ENCODE data around the gene VPS26B. TPM values are rescaled to one million over a fixed set of nuclear protein-coding genes. Genes with fewer than 3 reads are reported as not detected.

VPS26B gene
- total and polyA plus RNA-seq, 3 experiments from 2014 or later, result 36.6 to 73.5 (median 36.7) TPM

DNA sequence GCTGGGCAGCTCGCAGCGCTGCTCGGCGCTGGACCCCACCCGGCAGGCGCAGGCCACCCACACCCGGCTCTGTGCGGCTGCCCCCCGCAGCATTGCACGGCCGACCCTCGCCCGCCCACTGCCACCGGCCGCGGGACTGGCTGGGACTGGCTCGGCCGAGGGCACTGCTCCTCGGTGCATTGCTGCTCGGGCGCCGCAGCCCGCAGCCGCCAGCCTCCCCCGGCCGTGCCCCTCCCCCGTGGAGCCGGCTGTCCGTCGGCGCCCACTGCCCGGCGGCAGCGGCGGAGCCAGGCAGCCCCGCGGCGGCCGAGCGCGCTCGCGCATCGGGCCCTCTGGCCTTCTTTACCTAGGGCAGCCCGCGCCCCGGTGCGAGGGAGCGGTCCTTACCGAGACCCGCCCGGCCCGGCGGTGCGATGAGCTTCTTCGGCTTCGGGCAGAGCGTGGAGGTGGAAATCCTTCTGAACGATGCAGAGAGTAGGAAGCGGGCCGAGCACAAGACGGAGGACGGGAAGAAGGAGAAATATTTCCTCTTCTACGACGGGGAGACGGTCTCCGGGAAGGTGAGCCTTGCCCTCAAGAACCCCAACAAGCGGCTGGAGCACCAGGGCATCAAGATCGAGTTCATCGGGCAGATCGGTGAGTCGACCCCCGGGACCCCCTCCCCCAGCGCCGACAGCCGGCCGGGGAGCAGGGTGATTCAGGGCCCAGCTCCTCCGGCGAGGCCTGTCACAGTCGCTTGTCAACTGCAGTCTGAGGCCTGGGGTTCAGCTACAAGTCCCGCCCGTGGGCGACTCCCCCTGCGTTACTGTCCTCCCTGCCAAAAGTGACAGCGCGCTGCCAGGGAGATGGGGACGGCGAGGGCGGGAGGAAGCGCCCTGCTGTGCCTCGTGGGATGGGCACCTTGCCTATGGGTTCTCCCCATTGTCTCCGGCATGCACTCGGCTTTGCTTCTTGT, 516 bp downstream of the VPS26B start:
- Mint-ChIP-seq H3K27me3 (peaks cover 0 to 5% of the 10 kb centered on the region in 2 donors), H3K9me3 (no peaks in the 10 kb centered on the region), H3K27ac (peak overlapping the region; percentile 80 to 99 (median 94)), H3K4me3 (peak overlapping the region; percentile 91 to 99 (median 97)), H3K36me3 (peaks cover 0 to 26% (median 7%) of the 10 kb centered on the region in 3 donors), H3K4me1 (peaks cover 67 to 76% (median 76%) of the 10 kb centered on the region in 3 donors)
- Histone ChIP-seq H3K27me3 (ENCODE audit: insufficient read depth, low read length, poor library complexity, severe bottlenecking) (no peaks in the 10 kb centered on the region), H3K4me1 (ENCODE audit: insufficient read depth, low read length) (peaks cover 50% of the 10 kb centered on the region), H3K27ac (ENCODE audit: low read depth, low read length) (peak overlapping the region; percentile 55), H3K36me3 (ENCODE audit: insufficient read depth, low read length) (no peaks in the 10 kb centered on the region), H3K9me3 (ENCODE audit: low read length) (no peaks in the 10 kb centered on the region), H3K4me3 (ENCODE audit: low read length) (peak overlapping the region; percentile 87)
- POLR2A ChIA-PET, result interaction anchor here (0.7 to 2.9 kb wide), 6 partner anchors 20 to 277 kb away, joined by 3 to 36 read pairs (median 8); partner anchors contain the start of genes ACAD8, GLB1L3 and THYN1
- DNase-seq, result peak; percentile 27 to 68 (median 33)
- CTCF ChIA-PET, result interaction anchor here (0.8 to 3.7 kb wide), 10 partner anchors 14 to 51 kb away, joined by 3 to 24 read pairs (median 6); partner anchors contain the start of genes ACAD8, GLB1L3 and THYN1

DNA sequence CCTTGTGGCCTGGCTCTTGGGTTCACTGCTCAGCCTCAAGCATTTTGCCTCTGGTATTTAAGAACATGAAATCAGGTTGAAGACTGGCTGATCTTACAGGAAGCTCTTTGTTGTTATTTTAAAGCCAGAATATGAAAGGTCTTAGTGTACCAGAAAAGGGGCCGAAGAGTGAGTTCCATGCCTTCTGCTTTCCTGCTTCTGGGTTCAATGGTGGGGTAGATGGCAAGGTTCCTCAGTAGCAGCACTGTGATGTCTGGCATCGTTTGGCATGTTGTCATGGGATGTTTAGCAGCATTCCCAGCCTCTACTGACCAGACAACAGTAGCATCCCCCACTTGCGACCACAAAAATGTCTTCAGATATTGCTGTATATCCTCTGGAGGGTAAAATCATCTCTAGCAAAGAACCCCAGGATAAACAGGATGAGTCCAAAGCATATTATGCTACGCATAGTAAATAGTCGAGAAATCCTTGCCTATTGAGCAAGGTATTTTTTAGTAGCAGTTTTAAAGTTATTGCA, 2.4 kb downstream of the VPS26B start:
- Mint-ChIP-seq H3K4me1 (peaks cover 76 to 86% (median 78%) of the 10 kb centered on the region in 3 donors), H3K36me3 (peaks cover 0 to 29% (median 5%) of the 10 kb centered on the region in 3 donors), H3K27me3 (peaks cover 0 to 5% of the 10 kb centered on the region in 2 donors), H3K4me3 (peak overlapping the region; percentile 66 to 98 (median 95)), H3K9me3 (no peaks in the 10 kb centered on the region), H3K27ac (peak overlapping the region in 4 of 8 donors; percentile 32 to 68 (median 60))
- DNase-seq, result no peak
- Histone ChIP-seq H3K27ac (ENCODE audit: low read depth, low read length) (no peak overlapping the region), H3K36me3 (ENCODE audit: insufficient read depth, low read length) (no peaks in the 10 kb centered on the region), H3K4me3 (ENCODE audit: low read length) (no peak overlapping the region), H3K27me3 (ENCODE audit: insufficient read depth, low read length, poor library complexity, severe bottlenecking) (no peaks in the 10 kb centered on the region), H3K4me1 (ENCODE audit: insufficient read depth, low read length) (peaks cover 63% of the 10 kb centered on the region), H3K9me3 (ENCODE audit: low read length) (no peaks in the 10 kb centered on the region)
- POLR2A ChIA-PET, result no interaction called here
- CTCF ChIA-PET, result interaction anchor here (1.3 to 3.7 kb wide), 4 partner anchors 18 to 51 kb away, joined by 3 to 24 read pairs (median 10); partner anchors contain the start of gene GLB1L3

DNA sequence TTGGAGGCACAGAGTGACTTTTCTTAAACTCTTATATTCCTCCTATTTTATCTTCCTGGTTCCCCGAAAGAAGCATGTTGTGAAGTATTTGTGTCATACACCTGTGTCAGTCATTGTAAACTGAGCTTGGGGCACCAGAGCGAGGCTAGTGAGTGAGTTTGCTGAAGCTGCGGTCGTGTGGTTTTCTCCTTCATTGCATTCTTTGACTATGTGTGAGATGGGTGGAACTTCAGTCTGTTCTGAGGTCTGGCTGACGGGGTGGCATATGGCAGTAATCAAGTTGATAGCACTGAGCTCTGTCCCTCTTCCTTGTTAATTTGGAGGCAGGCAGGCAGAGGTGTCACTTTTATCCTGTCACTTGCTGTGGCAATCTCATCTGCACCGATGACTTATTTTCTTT, 4.2 kb downstream of the VPS26B start:
- DNase-seq, result peak; percentile 20 to 72 (median 28)
- H3K27me3 Mint-ChIP-seq, result peaks cover 0 to 5% of the 10 kb centered on the region in 2 donors
- Histone ChIP-seq H3K4me3 (ENCODE audit: low read length) (no peak overlapping the region), H3K36me3 (ENCODE audit: insufficient read depth, low read length) (no peaks in the 10 kb centered on the region), H3K27ac (ENCODE audit: low read depth, low read length) (no peak overlapping the region), H3K9me3 (ENCODE audit: low read length) (no peaks in the 10 kb centered on the region), H3K27me3 (ENCODE audit: insufficient read depth, low read length, poor library complexity, severe bottlenecking) (no peaks in the 10 kb centered on the region), H3K4me1 (ENCODE audit: insufficient read depth, low read length) (peaks cover 66% of the 10 kb centered on the region)
- H3K4me3 Mint-ChIP-seq, result peak overlapping the region; percentile 53 to 76 (median 65)
- no peaks in the 10 kb centered on the region for H3K9me3 Mint-ChIP-seq
- H3K36me3 Mint-ChIP-seq, result peaks cover 0 to 31% (median 5%) of the 10 kb centered on the region in 3 donors
- ChIA-PET CTCF (interaction anchor here (1.2 kb wide), 2 partner anchors 25 to 47 kb away, joined by 4 read pairs; partner anchors contain the start of genes ACAD8, GLB1L3 and THYN1), POLR2A (interaction anchor here (0.8 kb wide), 1 partner anchor 25 kb away, joined by 3 read pairs; the partner anchor contains the start of genes ACAD8 and THYN1)
- H3K27ac Mint-ChIP-seq, result peak overlapping the region in 6 of 8 donors; percentile 18 to 68 (median 50)
- peaks cover 75 to 83% (median 76%) of the 10 kb centered on the region in 3 donors for H3K4me1 Mint-ChIP-seq

DNA sequence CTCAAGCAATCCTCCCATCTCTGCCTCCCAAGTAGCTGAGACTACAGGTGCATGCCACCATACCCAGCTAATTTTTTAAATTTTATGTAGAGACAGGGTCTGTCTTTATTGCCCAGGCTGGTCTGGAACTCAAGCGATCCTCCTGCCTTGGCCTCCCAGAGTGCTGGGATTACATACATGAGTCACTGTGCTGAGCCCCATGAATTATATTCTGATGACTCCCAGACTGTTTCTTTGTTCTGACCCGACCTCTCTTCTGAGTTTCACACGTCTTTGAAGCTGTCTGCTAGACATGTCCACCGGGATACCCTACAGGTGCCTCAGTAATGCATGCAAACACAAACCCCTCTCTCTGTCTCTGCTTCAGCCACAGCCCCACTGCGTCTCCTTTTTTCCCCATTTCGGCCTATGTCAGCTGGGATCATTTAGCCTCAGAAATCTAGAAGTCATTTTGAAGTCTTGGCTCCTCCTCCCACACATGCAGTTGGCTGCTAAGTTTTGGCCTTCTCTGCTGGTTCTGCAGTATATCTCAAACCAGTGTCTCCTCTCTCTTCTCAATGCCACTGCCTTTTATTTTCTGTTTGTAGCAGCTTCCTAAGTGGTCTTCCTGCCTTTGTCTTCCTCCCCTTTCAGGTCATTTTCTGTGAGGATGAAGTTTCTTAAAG, 4.8 kb downstream of the VPS26B start:
- Mint-ChIP-seq H3K36me3 (peaks cover 0 to 28% (median 5%) of the 10 kb centered on the region in 3 donors), H3K4me3 (peak overlapping the region; percentile 27 to 76 (median 58)), H3K27me3 (no peaks in the 10 kb centered on the region), H3K4me1 (peaks cover 73 to 77% (median 75%) of the 10 kb centered on the region in 3 donors), H3K27ac (peak overlapping the region in 6 of 8 donors; percentile 19 to 93 (median 42)), H3K9me3 (no peaks in the 10 kb centered on the region)
- peak overlapping the region; percentile 8 for H3K4me3 ChIP-seq (ENCODE audit: low read length)
- CTCF ChIA-PET, result interaction anchor here (1.1 to 1.3 kb wide), 4 partner anchors 15 to 47 kb away, joined by 4 to 5 read pairs (median 4); partner anchors contain the start of genes ACAD8, GLB1L3 and THYN1
- peaks cover 66% of the 10 kb centered on the region for H3K4me1 ChIP-seq (ENCODE audit: insufficient read depth, low read length)
- POLR2A ChIA-PET, result interaction anchor here (0.8 kb wide), 1 partner anchor 24 kb away, joined by 3 read pairs; the partner anchor contains the start of genes ACAD8 and THYN1
- no peak for DNase-seq
- H3K27ac ChIP-seq (ENCODE audit: low read depth, low read length), result no peak overlapping the region
- H3K36me3 ChIP-seq (ENCODE audit: insufficient read depth, low read length), result no peaks in the 10 kb centered on the region
- H3K27me3 ChIP-seq (ENCODE audit: insufficient read depth, low read length, poor library complexity, severe bottlenecking), result no peaks in the 10 kb centered on the region
- no peaks in the 10 kb centered on the region for H3K9me3 ChIP-seq (ENCODE audit: low read length)

DNA sequence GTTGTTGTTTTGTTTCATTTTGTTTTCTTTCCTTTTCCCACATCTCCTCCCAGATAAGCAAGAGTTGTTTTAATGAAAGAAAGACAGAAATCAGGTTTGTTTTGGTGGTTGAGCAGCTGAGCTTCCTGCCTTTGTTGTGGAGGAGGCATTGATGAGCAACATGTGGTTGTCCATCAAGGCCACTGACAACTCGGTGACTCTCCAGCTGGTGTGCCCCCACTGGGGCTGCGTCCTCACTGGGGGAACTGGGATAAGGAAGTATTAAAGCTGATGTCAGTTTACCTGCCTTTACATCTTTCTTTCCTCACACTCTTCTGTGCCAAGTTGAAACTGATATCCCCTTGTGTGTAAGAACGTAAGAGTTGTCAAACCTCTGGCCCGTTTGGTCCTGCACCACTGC, 5.9 kb downstream of the VPS26B start:
- Histone ChIP-seq H3K4me3 (ENCODE audit: low read length) (peak overlapping the region; percentile 8), H3K4me1 (ENCODE audit: insufficient read depth, low read length) (peaks cover 66% of the 10 kb centered on the region), H3K27ac (ENCODE audit: low read depth, low read length) (no peak overlapping the region), H3K36me3 (ENCODE audit: insufficient read depth, low read length) (peaks cover 5% of the 10 kb centered on the region), H3K9me3 (ENCODE audit: low read length) (no peaks in the 10 kb centered on the region), H3K27me3 (ENCODE audit: insufficient read depth, low read length, poor library complexity, severe bottlenecking) (no peaks in the 10 kb centered on the region)
- DNase-seq, result no peak
- no peaks in the 10 kb centered on the region for H3K27me3 Mint-ChIP-seq
- peak overlapping the region in 7 of 8 donors; percentile 3 to 93 (median 61) for H3K27ac Mint-ChIP-seq
- H3K4me1 Mint-ChIP-seq, result peaks cover 71 to 78% (median 76%) of the 10 kb centered on the region in 3 donors
- CTCF ChIA-PET, result interaction anchor here (1.1 to 1.7 kb wide), 3 partner anchors 14 to 46 kb away, joined by 4 to 5 read pairs (median 4); partner anchors contain the start of gene GLB1L3
- H3K4me3 Mint-ChIP-seq, result peak overlapping the region in 5 of 7 donors; percentile 15 to 68 (median 38)
- peaks cover 0 to 34% (median 9%) of the 10 kb centered on the region in 3 donors for H3K36me3 Mint-ChIP-seq
- POLR2A ChIA-PET, result no interaction called here
- H3K9me3 Mint-ChIP-seq, result no peaks in the 10 kb centered on the region

DNA sequence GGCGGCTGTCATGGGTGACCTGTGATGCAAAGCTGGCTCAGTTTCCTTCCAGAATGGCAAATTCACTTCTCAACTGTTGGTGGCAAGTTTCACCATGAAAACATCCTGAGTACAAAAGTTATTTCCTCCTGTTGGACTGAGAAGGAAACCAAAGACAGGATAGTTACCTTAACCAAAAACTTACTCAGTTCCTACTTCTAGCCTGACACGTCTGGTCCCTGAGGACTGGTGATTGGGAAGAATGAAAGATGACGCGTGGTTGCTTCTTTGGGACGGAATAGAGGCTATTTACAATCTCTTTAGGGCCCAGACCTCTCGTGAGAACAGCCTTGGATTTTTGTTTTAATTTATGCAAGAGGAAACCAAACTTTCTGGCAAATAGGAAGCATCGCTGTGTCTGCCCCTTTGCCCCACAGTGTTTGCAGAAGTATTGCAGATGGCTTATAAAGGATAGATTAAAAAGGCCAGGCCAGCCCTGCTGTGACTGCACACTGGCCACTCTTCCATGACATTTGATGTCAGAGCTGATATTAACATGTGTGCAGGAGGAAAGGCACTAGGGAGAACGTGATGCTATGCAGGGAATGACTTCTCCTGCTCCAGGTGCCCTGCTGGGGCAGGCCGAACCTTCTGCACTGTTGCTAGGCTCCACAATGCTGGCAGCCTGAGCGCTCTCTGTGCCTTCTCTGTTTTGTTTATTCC, 7.6 kb downstream of the VPS26B start:
- Histone ChIP-seq H3K4me3 (ENCODE audit: low read length) (no peak overlapping the region), H3K27ac (ENCODE audit: low read depth, low read length) (no peak overlapping the region), H3K36me3 (ENCODE audit: insufficient read depth, low read length) (peaks cover 16% of the 10 kb centered on the region), H3K9me3 (ENCODE audit: low read length) (no peaks in the 10 kb centered on the region), H3K4me1 (ENCODE audit: insufficient read depth, low read length) (peaks cover 52% of the 10 kb centered on the region), H3K27me3 (ENCODE audit: insufficient read depth, low read length, poor library complexity, severe bottlenecking) (no peaks in the 10 kb centered on the region)
- Mint-ChIP-seq H3K9me3 (no peaks in the 10 kb centered on the region), H3K4me1 (peaks cover 54 to 68% (median 58%) of the 10 kb centered on the region in 3 donors), H3K27me3 (no peaks in the 10 kb centered on the region), H3K4me3 (peak overlapping the region in 1 of 7 donors; percentile 66), H3K36me3 (peaks cover 1 to 48% (median 16%) of the 10 kb centered on the region in 3 donors), H3K27ac (peak overlapping the region in 5 of 8 donors; percentile 37 to 88 (median 49))
- ChIA-PET CTCF (interaction anchor here (0.9 to 1.4 kb wide), 2 partner anchors 25 kb away, joined by 3 read pairs; no protein-coding TSS in a partner anchor), POLR2A (no interaction called here)
- no peak for DNase-seq

All from CD8-positive, alpha-beta memory T cell (primary cell).